ENCODE data around the gene INF2.

DNA sequence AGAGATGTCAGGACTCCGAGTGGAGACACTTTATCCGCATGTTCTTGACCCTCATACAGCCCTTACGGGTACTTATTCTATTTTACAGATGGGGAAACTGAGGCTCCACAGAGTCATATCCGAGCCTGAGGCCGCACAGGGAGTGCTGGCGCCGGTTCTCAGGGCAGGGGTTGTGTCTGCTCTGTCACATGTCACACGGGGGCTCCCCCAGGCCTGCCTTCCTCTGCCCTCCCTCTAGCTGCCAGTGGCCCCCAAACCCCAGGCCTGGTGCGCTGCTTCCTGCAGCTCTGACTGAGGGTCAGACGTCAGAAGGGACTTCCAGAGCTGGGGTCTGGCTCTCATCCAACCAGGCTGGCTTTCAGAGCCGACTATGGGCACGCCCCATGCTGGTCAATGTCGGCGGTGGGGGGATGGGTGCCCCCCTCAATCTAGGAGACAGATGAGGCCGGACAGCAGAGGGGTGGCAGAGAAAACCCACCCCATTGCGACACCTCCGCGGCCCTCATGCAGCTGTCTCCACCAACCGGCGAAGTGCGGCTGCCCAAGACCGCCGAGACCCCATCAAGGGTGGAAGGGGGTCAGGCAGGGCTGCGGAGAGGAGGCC, 811 bp upstream of the INF2 start:
- TF ChIP-seq, protein P1, sequence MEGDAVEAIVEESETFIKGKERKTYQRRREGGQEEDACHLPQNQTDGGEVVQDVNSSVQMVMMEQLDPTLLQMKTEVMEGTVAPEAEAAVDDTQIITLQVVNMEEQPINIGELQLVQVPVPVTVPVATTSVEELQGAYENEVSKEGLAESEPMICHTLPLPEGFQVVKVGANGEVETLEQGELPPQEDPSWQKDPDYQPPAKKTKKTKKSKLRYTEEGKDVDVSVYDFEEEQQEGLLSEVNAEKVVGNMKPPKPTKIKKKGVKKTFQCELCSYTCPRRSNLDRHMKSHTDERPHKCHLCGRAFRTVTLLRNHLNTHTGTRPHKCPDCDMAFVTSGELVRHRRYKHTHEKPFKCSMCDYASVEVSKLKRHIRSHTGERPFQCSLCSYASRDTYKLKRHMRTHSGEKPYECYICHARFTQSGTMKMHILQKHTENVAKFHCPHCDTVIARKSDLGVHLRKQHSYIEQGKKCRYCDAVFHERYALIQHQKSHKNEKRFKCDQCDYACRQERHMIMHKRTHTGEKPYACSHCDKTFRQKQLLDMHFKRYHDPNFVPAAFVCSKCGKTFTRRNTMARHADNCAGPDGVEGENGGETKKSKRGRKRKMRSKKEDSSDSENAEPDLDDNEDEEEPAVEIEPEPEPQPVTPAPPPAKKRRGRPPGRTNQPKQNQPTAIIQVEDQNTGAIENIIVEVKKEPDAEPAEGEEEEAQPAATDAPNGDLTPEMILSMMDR (IDR thresholded peaks at IDR 0.05) = no peak
- TF ChIP-seq POLR2A (IDR thresholded peaks at IDR 0.05) = no peak

Data from prostate gland (tissue), 2 donors.